Measurements from ENCODE around the gene RGS2. TPM values are rescaled to one million over a fixed set of nuclear protein-coding genes. Genes with fewer than 3 reads are reported as not detected.

RGS2 gene
- polyA plus RNA-seq, result 116 TPM
- long read RNA-seq, donor 1, transcript RGS2-201 (5 exons, 1,354 nt), result major isoform, 28 of 28 reads
- long read RNA-seq, donor 1, partial matches to known transcripts, result 0 of 28 reads
- long read RNA-seq, donor 1, other reads (novel, unspliced or antisense), result 0 of 28 reads
- long read RNA-seq, donor 2, transcript RGS2-201 (5 exons, 1,354 nt), result major isoform, 25 of 40 reads
- long read RNA-seq, donor 2, partial matches to known transcripts, result 15 of 40 reads
- long read RNA-seq, donor 2, other reads (novel, unspliced or antisense), result 0 of 40 reads
- long read RNA-seq, donor 3, result 0 reads
- long read RNA-seq, donor 4, transcript RGS2-201 (5 exons, 1,354 nt), result major isoform, 5 of 5 reads
- long read RNA-seq, donor 4, partial matches to known transcripts, result 0 of 5 reads
- long read RNA-seq, donor 4, other reads (novel, unspliced or antisense), result 0 of 5 reads
- long read RNA-seq, donor 5, transcript RGS2-201 (5 exons, 1,354 nt), result major isoform, 39 of 44 reads
- long read RNA-seq, donor 5, partial matches to known transcripts, result 5 of 44 reads
- long read RNA-seq, donor 5, other reads (novel, unspliced or antisense), result 0 of 44 reads
- long read RNA-seq, donor 6, transcript RGS2-201 (5 exons, 1,354 nt), result major isoform, 26 of 39 reads
- long read RNA-seq, donor 6, partial matches to known transcripts, result 13 of 39 reads
- long read RNA-seq, donor 6, other reads (novel, unspliced or antisense), result 0 of 39 reads
- long read RNA-seq, donor 7, transcript RGS2-201 (5 exons, 1,354 nt), result major isoform, 49 of 54 reads
- long read RNA-seq, donor 7, partial matches to known transcripts, result 5 of 54 reads
- long read RNA-seq, donor 7, other reads (novel, unspliced or antisense), result 0 of 54 reads
- long read RNA-seq, donor 8, transcript RGS2-201 (5 exons, 1,354 nt), result major isoform, 48 of 57 reads
- long read RNA-seq, donor 8, partial matches to known transcripts, result 7 of 57 reads
- long read RNA-seq, donor 8, other reads (novel, unspliced or antisense), result 0 of 57 reads
- long read RNA-seq, donor 9, transcript RGS2-201 (5 exons, 1,354 nt), result major isoform, 36 of 49 reads
- long read RNA-seq, donor 9, partial matches to known transcripts, result 13 of 49 reads
- long read RNA-seq, donor 9, other reads (novel, unspliced or antisense), result 0 of 49 reads
- long read RNA-seq, donor 10, transcript RGS2-201 (5 exons, 1,354 nt), result major isoform, 43 of 61 reads
- long read RNA-seq, donor 10, partial matches to known transcripts, result 15 of 61 reads
- long read RNA-seq, donor 10, other reads (novel, unspliced or antisense), result 0 of 61 reads
- long read RNA-seq, donor 11, transcript RGS2-201 (5 exons, 1,354 nt), result major isoform, 20 of 28 reads
- long read RNA-seq, donor 11, partial matches to known transcripts, result 8 of 28 reads
- long read RNA-seq, donor 11, other reads (novel, unspliced or antisense), result 0 of 28 reads

- peak within 1 kb of the TSS; percentile 78 for H3K27ac ChIP-seq (ENCODE audit: low read length)
- peak; percentile 94 to 96 for DNase-seq
- no CpG with 5 or more reads among the region's 72 CpGs for WGBS (ENCODE audit: insufficient coverage, low lambda C conversion rate)
- H3K9me3 ChIP-seq (ENCODE audit: control insufficient read depth, low read depth, low read length), result no peaks in the 10 kb centered on the region
- peak within 1 kb of the TSS; percentile 90 for H3K4me3 ChIP-seq (ENCODE audit: low read length)
- peaks cover 11% of the 10 kb centered on the region for H3K36me3 ChIP-seq (ENCODE audit: control insufficient read depth, insufficient read depth, low read length)
- no peaks in the 10 kb centered on the region for H3K27me3 ChIP-seq (ENCODE audit: control insufficient read depth, insufficient read depth, low read length)
- H3K4me1 ChIP-seq (ENCODE audit: control insufficient read depth, insufficient read depth, low read length), result peaks cover 25% of the 10 kb centered on the region
These were observed at the start of gene RGS2 for GRCh38 chr1:192808518-192809306. RGS2 (plus strand) TSS chr1:192809039; CDS start chr1:192809072, 33 bp downstream.

DNA sequence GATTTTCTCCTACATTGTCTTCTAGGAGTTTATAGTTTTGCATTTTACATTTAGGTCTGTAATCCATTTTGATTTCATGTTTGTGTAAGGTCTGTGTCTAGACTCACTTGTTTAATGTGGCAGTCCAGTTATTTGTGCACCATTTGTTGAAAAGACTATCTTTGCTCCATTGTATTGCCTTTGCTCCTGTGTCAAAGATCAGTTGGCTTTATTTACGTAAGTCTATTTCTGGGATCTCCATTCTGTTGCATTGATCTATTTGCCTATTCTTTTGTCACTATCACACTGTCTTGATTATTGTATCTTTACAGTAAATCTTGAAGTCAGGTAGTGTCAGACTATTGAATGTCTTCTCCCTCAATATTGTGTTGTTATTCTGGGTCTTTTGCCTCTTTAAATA, 49.7 kb upstream of the RGS2 start:
- H3K27ac ChIP-seq (ENCODE audit: low read length), result no peak overlapping the region
- no peaks in the 10 kb centered on the region for H3K9me3 ChIP-seq (ENCODE audit: control insufficient read depth, low read depth, low read length)
- H3K4me3 ChIP-seq (ENCODE audit: low read length), result no peak overlapping the region
- WGBS (ENCODE audit: insufficient coverage, low lambda C conversion rate), result 100% methylated on average over 1 of the region's 1 CpG
- no peaks in the 10 kb centered on the region for H3K27me3 ChIP-seq (ENCODE audit: control insufficient read depth, insufficient read depth, low read length)
- DNase-seq, result no peak
- H3K4me1 ChIP-seq (ENCODE audit: control insufficient read depth, insufficient read depth, low read length), result no peaks in the 10 kb centered on the region
- H3K36me3 ChIP-seq (ENCODE audit: control insufficient read depth, insufficient read depth, low read length), result no peaks in the 10 kb centered on the region

- no peak for DNase-seq
- Histone ChIP-seq H3K4me3 (ENCODE audit: low read length) (no peak overlapping the region), H3K27ac (ENCODE audit: low read length) (no peak overlapping the region), H3K9me3 (ENCODE audit: control insufficient read depth, low read depth, low read length) (no peaks in the 10 kb centered on the region), H3K4me1 (ENCODE audit: control insufficient read depth, insufficient read depth, low read length) (no peaks in the 10 kb centered on the region), H3K36me3 (ENCODE audit: control insufficient read depth, insufficient read depth, low read length) (no peaks in the 10 kb centered on the region), H3K27me3 (ENCODE audit: control insufficient read depth, insufficient read depth, low read length) (no peaks in the 10 kb centered on the region)
- no CpG with 5 or more reads among the region's 4 CpGs for WGBS (ENCODE audit: insufficient coverage, low lambda C conversion rate)
These were observed 46.6 kb upstream of the RGS2 start for GRCh38 chr1:192762265-192762664.

DNA sequence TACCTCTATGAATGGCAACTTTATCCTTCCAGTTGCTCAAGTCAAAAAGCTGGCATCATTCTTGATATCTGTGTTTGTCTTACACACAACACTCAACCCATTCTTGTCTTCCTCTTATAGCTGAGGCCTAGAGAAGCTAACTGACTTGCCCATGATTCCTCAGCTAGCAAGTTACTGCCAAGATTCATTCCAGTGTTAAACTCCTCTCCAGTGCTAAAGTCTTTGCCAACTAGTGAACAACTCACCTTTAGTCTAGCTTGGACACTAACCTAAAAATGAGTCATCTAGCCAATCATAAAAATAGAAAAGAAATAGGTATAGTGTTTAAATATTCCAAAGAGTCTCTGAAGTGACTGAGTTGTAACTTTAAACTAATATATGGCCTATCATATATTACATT, 45.6 kb upstream of the RGS2 start:
- H3K4me1 ChIP-seq (ENCODE audit: control insufficient read depth, insufficient read depth, low read length), result no peaks in the 10 kb centered on the region
- no peak overlapping the region for H3K27ac ChIP-seq (ENCODE audit: low read length)
- no peaks in the 10 kb centered on the region for H3K36me3 ChIP-seq (ENCODE audit: control insufficient read depth, insufficient read depth, low read length)
- DNase-seq, result no peak
- H3K9me3 ChIP-seq (ENCODE audit: control insufficient read depth, low read depth, low read length), result no peaks in the 10 kb centered on the region
- no peaks in the 10 kb centered on the region for H3K27me3 ChIP-seq (ENCODE audit: control insufficient read depth, insufficient read depth, low read length)
- H3K4me3 ChIP-seq (ENCODE audit: low read length), result no peak overlapping the region

DNA sequence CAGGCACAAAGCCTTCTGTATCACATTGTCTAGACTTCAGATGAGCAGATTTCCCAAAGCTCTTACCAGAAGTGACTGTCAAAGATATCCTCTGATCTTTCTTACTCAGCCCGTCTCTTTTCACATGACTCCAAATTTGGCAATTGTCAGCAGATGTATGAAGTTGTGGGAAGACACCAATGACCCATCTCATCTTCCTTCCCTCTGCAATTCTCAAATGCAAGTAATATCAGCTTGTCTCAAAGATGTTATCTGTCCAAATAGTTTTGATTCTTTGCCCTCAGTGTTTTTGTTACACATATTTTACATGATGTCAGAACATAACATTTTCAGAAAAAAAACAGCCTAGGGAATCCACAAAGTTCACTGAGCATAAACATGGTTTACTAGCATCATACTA, 45.1 kb upstream of the RGS2 start:
- Histone ChIP-seq H3K4me3 (ENCODE audit: low read length) (no peak overlapping the region), H3K36me3 (ENCODE audit: control insufficient read depth, insufficient read depth, low read length) (no peaks in the 10 kb centered on the region), H3K9me3 (ENCODE audit: control insufficient read depth, low read depth, low read length) (no peaks in the 10 kb centered on the region), H3K27ac (ENCODE audit: low read length) (no peak overlapping the region), H3K27me3 (ENCODE audit: control insufficient read depth, insufficient read depth, low read length) (no peaks in the 10 kb centered on the region), H3K4me1 (ENCODE audit: control insufficient read depth, insufficient read depth, low read length) (no peaks in the 10 kb centered on the region)
- WGBS (ENCODE audit: insufficient coverage, low lambda C conversion rate), result 43% methylated on average over 1 of the region's 1 CpG
- no peak for DNase-seq

DNA sequence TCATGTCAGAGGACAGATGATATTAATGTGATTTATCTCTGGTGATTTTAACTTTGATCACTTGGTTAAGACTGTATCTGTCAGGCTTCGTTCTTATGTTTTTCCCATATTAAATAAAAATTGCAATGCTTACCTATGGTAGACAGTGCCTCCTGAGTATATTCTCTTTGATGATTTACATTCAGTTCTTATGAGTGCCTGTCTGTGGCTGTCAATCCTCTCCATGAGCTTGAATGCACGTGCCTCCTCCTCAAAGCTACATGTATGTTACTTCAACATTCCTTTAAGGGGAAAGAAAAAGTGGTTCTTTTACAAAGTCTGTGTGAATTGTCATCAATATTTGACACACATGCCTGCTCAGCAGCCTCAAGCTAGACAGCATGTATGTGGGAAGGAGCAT, 44.2 kb upstream of the RGS2 start:
- WGBS (ENCODE audit: insufficient coverage, low lambda C conversion rate), result 83% methylated on average over 1 of the region's 2 CpGs
- DNase-seq, result no peak
- H3K27ac ChIP-seq (ENCODE audit: low read length), result no peak overlapping the region
- H3K4me1 ChIP-seq (ENCODE audit: control insufficient read depth, insufficient read depth, low read length), result no peaks in the 10 kb centered on the region
- no peak overlapping the region for H3K4me3 ChIP-seq (ENCODE audit: low read length)
- no peaks in the 10 kb centered on the region for H3K36me3 ChIP-seq (ENCODE audit: control insufficient read depth, insufficient read depth, low read length)
- H3K9me3 ChIP-seq (ENCODE audit: control insufficient read depth, low read depth, low read length), result no peaks in the 10 kb centered on the region
- H3K27me3 ChIP-seq (ENCODE audit: control insufficient read depth, insufficient read depth, low read length), result no peaks in the 10 kb centered on the region

GRCh38 chr1:192766009-192766625, 42.7 kb upstream of the RGS2 start:
- H3K27me3 ChIP-seq (ENCODE audit: control insufficient read depth, insufficient read depth, low read length), result no peaks in the 10 kb centered on the region
- no CpG with 5 or more reads among the region's 1 CpG for WGBS (ENCODE audit: insufficient coverage, low lambda C conversion rate)
- H3K36me3 ChIP-seq (ENCODE audit: control insufficient read depth, insufficient read depth, low read length), result no peaks in the 10 kb centered on the region
- no peak for DNase-seq
- H3K4me1 ChIP-seq (ENCODE audit: control insufficient read depth, insufficient read depth, low read length), result no peaks in the 10 kb centered on the region
- no peaks in the 10 kb centered on the region for H3K9me3 ChIP-seq (ENCODE audit: control insufficient read depth, low read depth, low read length)
- no peak overlapping the region for H3K4me3 ChIP-seq (ENCODE audit: low read length)
- no peak overlapping the region for H3K27ac ChIP-seq (ENCODE audit: low read length)

- Histone ChIP-seq H3K4me3 (ENCODE audit: low read length) (no peak overlapping the region), H3K27ac (ENCODE audit: low read length) (no peak overlapping the region), H3K4me1 (ENCODE audit: control insufficient read depth, insufficient read depth, low read length) (no peaks in the 10 kb centered on the region), H3K9me3 (ENCODE audit: control insufficient read depth, low read depth, low read length) (no peaks in the 10 kb centered on the region), H3K36me3 (ENCODE audit: control insufficient read depth, insufficient read depth, low read length) (no peaks in the 10 kb centered on the region), H3K27me3 (ENCODE audit: control insufficient read depth, insufficient read depth, low read length) (no peaks in the 10 kb centered on the region)
- no peak for DNase-seq
- no CpG with 5 or more reads among the region's 3 CpGs for WGBS (ENCODE audit: insufficient coverage, low lambda C conversion rate)
These were observed 42.0 kb upstream of the RGS2 start for GRCh38 chr1:192766876-192767275.

- no peak for DNase-seq
- Histone ChIP-seq H3K4me1 (ENCODE audit: control insufficient read depth, insufficient read depth, low read length) (no peaks in the 10 kb centered on the region), H3K27me3 (ENCODE audit: control insufficient read depth, insufficient read depth, low read length) (no peaks in the 10 kb centered on the region), H3K4me3 (ENCODE audit: low read length) (no peak overlapping the region), H3K27ac (ENCODE audit: low read length) (no peak overlapping the region), H3K36me3 (ENCODE audit: control insufficient read depth, insufficient read depth, low read length) (no peaks in the 10 kb centered on the region), H3K9me3 (ENCODE audit: control insufficient read depth, low read depth, low read length) (no peaks in the 10 kb centered on the region)
- WGBS (ENCODE audit: insufficient coverage, low lambda C conversion rate), result no CpG with 5 or more reads among the region's 2 CpGs
These were observed 41.0 kb upstream of the RGS2 start for GRCh38 chr1:192767798-192768197.
